G401 (cell line): ENCODE results near the gene CUL5. TPM values are rescaled to one million over a fixed set of nuclear protein-coding genes. Genes with fewer than 3 reads are reported as not detected.
A peak's percentile ranks its signal among the peaks of the same experiment; 100 is the strongest.

ENCODE experiments used
- DNase-seq: peaks from one replicate; pipeline ENCODE4 v3.0.0-alpha.2; 2015; ENCODE audit warnings: low spot score
- in situ Hi-C: cut with HindIII; loops from 2 replicates; pipeline ENCODE4 v1.10.0; 2016; ENCODE audit warnings: low sequenced_read_pairs, mixed read lengths
- total RNA-seq: library from RNA; depleted of rRNA; stranded (reverse); fragments of >200 nt; shearing (Covaris generic); gene quantifications from 2 replicates; pipeline ENCODE4 v1.2.3, GENCODE V29; 2014; rRNA removed

Gene CUL5
- 48.7 and 52.0 TPM in 2 replicates for total RNA-seq

- DNase-seq = peak; percentile 86
- in situ Hi-C loops = no loop called here
Measured at GRCh38 chr11:108008656-108009496, at the start of gene CUL5. Gene CUL5, plus strand, starts transcription at chr11:108008898. Its CDS starts 451 bp downstream, at chr11:108009349.

GRCh38 chr11:107961480-107961879 is 47.2 kb upstream of the CUL5 start:
- in situ Hi-C loops = no loop called here
- DNase-seq = no peak

GRCh38 chr11:107962181-107962580 is 46.5 kb upstream of the CUL5 start:
- in situ Hi-C loops = no loop called here
- DNase-seq = no peak

- in situ Hi-C loops = no loop called here
Measured at GRCh38 chr11:107963091-107963490, 45.6 kb upstream of the CUL5 start.

GRCh38 chr11:107969219-107969618 is 39.5 kb upstream of the CUL5 start:
- in situ Hi-C loops = no loop called here
- no peak for DNase-seq

More at GRCh38 chr11:107963091-107963490, 45.6 kb upstream of the CUL5 start:
- DNase-seq = no peak

- in situ Hi-C loops = no loop called here
- DNase-seq = no peak
Measured at GRCh38 chr11:107970049-107970448, 38.6 kb upstream of the CUL5 start.

GRCh38 chr11:107973641-107974040 is 35.1 kb upstream of the CUL5 start:
- in situ Hi-C loops = no loop called here
- DNase-seq = no peak

GRCh38 chr11:107988397-107989158 is 20.1 kb upstream of the CUL5 start:
- in situ Hi-C loops = no loop called here
- DNase-seq = no peak

- in situ Hi-C loops = no loop called here
- DNase-seq = no peak
Measured at GRCh38 chr11:107991868-107992414, 16.8 kb upstream of the CUL5 start.

GRCh38 chr11:107996006-107996776 is 12.5 kb upstream of the CUL5 start:
- DNase-seq = no peak
- in situ Hi-C loops = no loop called here

- in situ Hi-C loops = no loop called here
- DNase-seq = no peak
Measured at GRCh38 chr11:107998761-107999160, 9.9 kb upstream of the CUL5 start.

- in situ Hi-C loops = no loop called here
- peak; percentile 34 for DNase-seq
Measured at GRCh38 chr11:107999759-108000455, 8.8 kb upstream of the CUL5 start.

GRCh38 chr11:108002476-108002875 is 6.2 kb upstream of the CUL5 start:
- no peak for DNase-seq
- in situ Hi-C loops = no loop called here

GRCh38 chr11:108003623-108004022 is 5.1 kb upstream of the CUL5 start:
- in situ Hi-C loops = no loop called here

GRCh38 chr11:108007819-108008218 is 879 bp upstream of the CUL5 start:
- in situ Hi-C loops = no loop called here
- DNase-seq = no peak

More at GRCh38 chr11:108003623-108004022, 5.1 kb upstream of the CUL5 start:
- no peak for DNase-seq

GRCh38 chr11:108009497-108010370 is 1.0 kb downstream of the CUL5 start:
- in situ Hi-C loops = no loop called here
- DNase-seq = no peak

- in situ Hi-C loops = no loop called here
- DNase-seq = no peak
Measured at GRCh38 chr11:108012139-108012725, 3.5 kb downstream of the CUL5 start.
